ENCODE measurements around the gene HOGA1. TPM values are rescaled to one million over a fixed set of nuclear protein-coding genes. Genes with fewer than 3 reads are reported as not detected.
A peak's percentile ranks its signal among the peaks of the same experiment; 100 is the strongest.
"Not testable (repeated sequence)": the region's sequence is repeated elsewhere in the genome, so short reads cannot be mapped to it uniquely, and the experiment has no call there.

HOGA1 gene
- polyA plus RNA-seq, 1 of the 3 experiments (the other 2 are of a cell fraction), result 2.9 TPM

DNA sequence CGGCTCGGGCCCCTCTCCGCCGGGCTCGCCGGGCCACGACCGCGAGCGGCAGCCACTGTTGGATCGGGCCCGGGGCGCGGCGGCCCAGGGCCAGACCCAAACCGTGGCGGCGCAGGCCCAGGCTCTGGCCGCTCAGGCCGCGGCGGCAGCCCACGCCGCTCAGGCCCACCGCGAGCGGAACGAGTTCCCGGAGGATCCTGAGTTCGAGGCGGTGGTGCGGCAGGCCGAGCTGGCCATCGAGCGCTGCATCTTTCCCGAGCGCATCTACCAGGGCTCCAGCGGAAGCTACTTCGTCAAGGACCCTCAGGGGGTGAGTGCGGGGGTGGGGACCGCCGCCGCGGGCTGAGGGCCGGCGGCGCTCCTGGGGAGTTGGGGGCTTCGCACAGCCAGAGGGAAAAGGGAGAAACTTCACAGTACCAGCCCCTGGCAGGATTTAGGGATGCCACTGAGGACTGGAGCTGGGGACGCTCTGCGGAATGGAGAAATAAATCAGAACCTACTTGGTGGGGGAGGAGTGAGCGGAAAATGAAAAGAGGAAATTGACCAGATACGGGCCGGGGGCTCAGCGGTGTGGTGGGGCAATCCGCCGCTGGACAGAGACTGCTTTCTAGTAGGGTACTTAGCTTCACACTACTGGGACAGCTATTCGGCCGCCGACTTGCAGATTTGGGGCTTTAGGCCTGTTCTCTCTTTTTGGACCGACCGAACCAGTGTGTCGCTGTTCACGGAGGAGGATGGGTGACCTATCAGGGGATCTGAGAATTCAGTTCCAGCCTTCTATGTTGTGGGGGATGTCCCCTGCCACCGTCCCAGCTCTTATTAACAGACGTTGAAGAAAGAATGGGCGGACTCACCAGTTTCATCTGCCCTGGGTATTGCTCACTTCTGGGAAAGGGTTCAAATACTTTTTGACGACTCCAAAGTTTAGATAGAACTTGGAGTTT is 57.0 kb downstream of the HOGA1 start:
- H2AFZ ChIP-seq (ENCODE audit: low read depth), result no peak overlapping the region; the same call in 1 of the 2 replicates
- peaks cover 6% of the 10 kb centered on the region; the same call in 1 of the 2 replicates for H4K20me1 ChIP-seq (ENCODE audit: insufficient read depth)
- no peaks in the 10 kb centered on the region for H3K9me3 ChIP-seq
- H3K4me2 ChIP-seq, result peak overlapping the region; percentile 91
- 3% methylated on average over 31 of the region's 67 CpGs for WGBS (ENCODE audit: low lambda C conversion rate)
- peak overlapping the region; percentile 80 to 91 for H3K4me3 ChIP-seq (ENCODE audit: low read depth in 2 of 2, low read length in 1 of 2)
- H3K27me3 ChIP-seq (ENCODE audit: insufficient read depth), result no peaks in the 10 kb centered on the region
- H3K27ac ChIP-seq (ENCODE audit: low read depth in 2 of 2, low read length in 1 of 2), result peak overlapping the region; percentile 70 to 81
- peaks cover 12 to 21% of the 10 kb centered on the region in 2 experiments for H3K36me3 ChIP-seq (replicated peaks in 1 of 2; ENCODE audit: control insufficient read depth in 1 of 2, insufficient read depth in 2 of 2, low read length in 1 of 2)
- H3K4me1 ChIP-seq (ENCODE audit: control insufficient read depth in 1 of 2, insufficient read depth in 2 of 2, low read depth in 1 of 2, low read length in 1 of 2), result peaks cover 0 to 2% of the 10 kb centered on the region in 2 experiments; a peak in 1 of 4 replicates
- peaks cover 9% of the 10 kb centered on the region for H3F3A ChIP-seq (replicated peaks; ENCODE audit: insufficient read depth)
- peak; percentile 73 for DNase-seq
- POLR2A ChIA-PET, result interaction anchor here (0.8 to 1.0 kb wide), 4 partner anchors 13 to 46 kb away, joined by 3 read pairs; partner anchors contain the start of gene AVPI1
- H3K79me2 ChIP-seq (ENCODE audit: insufficient read depth), result peaks cover 50% of the 10 kb centered on the region
- CTCF ChIA-PET, result interaction anchor here (0.9 to 2.3 kb wide), 10 partner anchors 17 to 176 kb away, joined by 3 to 11 read pairs (median 4); partner anchors contain the start of gene ANKRD2
- TF ChIP-seq TAF1 (IDR thresholded peaks at IDR 0.05; ENCODE audit: borderline replicate concordance, low read depth, low read length) (0 out of 2 replicates have a peak, but pooled peaks have one; percentile 9), ZBTB33 (IDR thresholded peaks at IDR 0.05; ENCODE audit: borderline replicate concordance, low read depth) (no peak)
- TF ChIP-seq, protein P1, sequence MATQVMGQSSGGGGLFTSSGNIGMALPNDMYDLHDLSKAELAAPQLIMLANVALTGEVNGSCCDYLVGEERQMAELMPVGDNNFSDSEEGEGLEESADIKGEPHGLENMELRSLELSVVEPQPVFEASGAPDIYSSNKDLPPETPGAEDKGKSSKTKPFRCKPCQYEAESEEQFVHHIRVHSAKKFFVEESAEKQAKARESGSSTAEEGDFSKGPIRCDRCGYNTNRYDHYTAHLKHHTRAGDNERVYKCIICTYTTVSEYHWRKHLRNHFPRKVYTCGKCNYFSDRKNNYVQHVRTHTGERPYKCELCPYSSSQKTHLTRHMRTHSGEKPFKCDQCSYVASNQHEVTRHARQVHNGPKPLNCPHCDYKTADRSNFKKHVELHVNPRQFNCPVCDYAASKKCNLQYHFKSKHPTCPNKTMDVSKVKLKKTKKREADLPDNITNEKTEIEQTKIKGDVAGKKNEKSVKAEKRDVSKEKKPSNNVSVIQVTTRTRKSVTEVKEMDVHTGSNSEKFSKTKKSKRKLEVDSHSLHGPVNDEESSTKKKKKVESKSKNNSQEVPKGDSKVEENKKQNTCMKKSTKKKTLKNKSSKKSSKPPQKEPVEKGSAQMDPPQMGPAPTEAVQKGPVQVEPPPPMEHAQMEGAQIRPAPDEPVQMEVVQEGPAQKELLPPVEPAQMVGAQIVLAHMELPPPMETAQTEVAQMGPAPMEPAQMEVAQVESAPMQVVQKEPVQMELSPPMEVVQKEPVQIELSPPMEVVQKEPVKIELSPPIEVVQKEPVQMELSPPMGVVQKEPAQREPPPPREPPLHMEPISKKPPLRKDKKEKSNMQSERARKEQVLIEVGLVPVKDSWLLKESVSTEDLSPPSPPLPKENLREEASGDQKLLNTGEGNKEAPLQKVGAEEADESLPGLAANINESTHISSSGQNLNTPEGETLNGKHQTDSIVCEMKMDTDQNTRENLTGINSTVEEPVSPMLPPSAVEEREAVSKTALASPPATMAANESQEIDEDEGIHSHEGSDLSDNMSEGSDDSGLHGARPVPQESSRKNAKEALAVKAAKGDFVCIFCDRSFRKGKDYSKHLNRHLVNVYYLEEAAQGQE (IDR thresholded peaks at IDR 0.05; ENCODE audit: low read depth, low read length), result peak; percentile 19; the same call in 1 of the 2 replicates
- no peaks in the 10 kb centered on the region for H3K9me2 ChIP-seq
- peak overlapping the region; percentile 92 for H3K9ac ChIP-seq

DNA sequence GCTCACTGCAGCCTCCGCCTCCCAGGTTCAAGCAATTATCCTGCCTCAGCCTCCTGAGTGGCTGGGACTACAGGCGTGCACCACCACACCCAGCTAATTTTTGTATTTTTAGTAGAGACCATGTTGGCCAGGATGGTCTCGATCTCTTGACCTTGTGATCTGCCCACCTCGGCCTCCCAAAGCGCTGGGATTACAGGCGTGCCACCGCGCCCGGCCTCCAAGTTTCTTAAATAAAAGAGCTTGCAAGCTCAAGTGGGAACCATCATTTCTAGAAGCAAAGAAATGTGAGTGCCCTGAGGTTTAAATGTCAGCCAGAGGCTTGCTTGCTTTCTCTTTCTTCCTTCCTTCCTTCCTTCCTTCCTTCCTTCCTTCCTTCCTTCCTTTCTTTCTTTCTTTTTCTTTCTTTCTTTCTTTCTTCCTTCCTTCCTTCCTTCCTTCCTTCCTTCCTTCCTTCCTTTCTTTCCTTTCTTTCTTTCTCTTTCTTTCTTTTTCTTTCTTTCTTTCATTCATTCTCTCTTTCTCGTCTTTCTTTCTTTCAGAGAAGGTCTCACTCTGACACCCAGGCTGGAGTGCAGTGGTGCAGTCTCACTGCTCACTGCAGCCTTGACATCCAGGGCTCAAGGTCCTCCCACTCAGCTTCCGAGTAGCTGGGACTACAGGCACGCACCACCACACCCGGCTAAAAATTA is 58.4 kb downstream of the HOGA1 start:
- H4K20me1 ChIP-seq (ENCODE audit: insufficient read depth); H3K4me1 ChIP-seq (ENCODE audit: control insufficient read depth in 1 of 2, insufficient read depth in 2 of 2, low read depth in 1 of 2, low read length in 1 of 2); H3K9me3 ChIP-seq; H3K4me3 ChIP-seq (ENCODE audit: low read depth in 2 of 2, low read length in 1 of 2); H3K9me2 ChIP-seq; POLR2A ChIA-PET; H2AFZ ChIP-seq (ENCODE audit: low read depth); H3K9ac ChIP-seq; DNase-seq; H3K27me3 ChIP-seq (ENCODE audit: insufficient read depth): not testable (repeated sequence)
- H3F3A ChIP-seq (replicated peaks; ENCODE audit: insufficient read depth), result peaks cover 16% of the 10 kb centered on the region
- 92% methylated on average over 13 of the region's 13 CpGs for WGBS (ENCODE audit: low lambda C conversion rate)
- peak overlapping the region in 1 of 2 experiments; percentile 81; a peak in 1 of 4 replicates for H3K27ac ChIP-seq (ENCODE audit: low read depth in 2 of 2, low read length in 1 of 2)
- H3K36me3 ChIP-seq (replicated peaks in 1 of 2; ENCODE audit: control insufficient read depth in 1 of 2, insufficient read depth in 2 of 2, low read length in 1 of 2), result peaks cover 14 to 25% of the 10 kb centered on the region in 2 experiments
- CTCF ChIA-PET, result interaction anchor here (0.8 to 1.9 kb wide), 4 partner anchors 26 to 235 kb away, joined by 3 to 5 read pairs (median 4); no protein-coding TSS in a partner anchor
- peaks cover 64% of the 10 kb centered on the region for H3K79me2 ChIP-seq (ENCODE audit: insufficient read depth)
- H3K4me2 ChIP-seq, result peak overlapping the region; percentile 91
